Heart left ventricle (tissue), 16 donors: ENCODE data around the gene CSTF3. TPM values are rescaled to one million over a fixed set of nuclear protein-coding genes. Genes with fewer than 3 reads are reported as not detected.

ENCODE experiments used
- ATAC-seq, 4 donors: fragments of 200-7000 bp; cut with Tn5 transposase; one replicate each; pipeline ENCODE4 v1.9.1; 2020 to 2022; ENCODE audit warnings: moderate library complexity in 4 of 4, mild to moderate bottlenecking in 3 of 4, moderate number of reproducible peaks in 1 of 4
- DNase-seq, 5 donors: peaks; one replicate each; pipeline ENCODE4 v3.0.0-alpha.2; 2020
- H3K27ac ChIP-seq, 12 donors: fragments of 200-600 bp; sonication (generic) in 4 of 12; one replicate each; pipeline versions ENCODE4 v1.5.0 to v1.8.0; 2016 to 2022; ENCODE audit warnings: mild to moderate bottlenecking in 2 of 12
- H3K27me3 ChIP-seq, 9 donors: fragments of 200-600 bp; sonication (generic) in 2 of 9; one replicate each; pipeline versions ENCODE4 v1.5.1 to v1.8.0; 2016 to 2022; ENCODE audit warnings: mild to moderate bottlenecking in 3 of 9
- H3K36me3 ChIP-seq, 9 donors: fragments of 200-600 bp; sonication (generic) in 2 of 9; one replicate each; pipeline versions ENCODE4 v1.5.0 to v1.8.0; 2018 to 2022; ENCODE audit warnings: mild to moderate bottlenecking in 2 of 9
- H3K4me1 ChIP-seq, 12 donors: fragments of 200-600 bp; sonication (generic) in 4 of 12; one replicate each; pipeline versions ENCODE4 v1.5.0 to v1.8.0; 2016 to 2022; ENCODE audit warnings: mild to moderate bottlenecking in 3 of 12
- H3K4me3 ChIP-seq, 12 donors: fragments of 200-600 bp; sonication (generic) in 4 of 12; one replicate each; pipeline versions ENCODE4 v1.5.0 to v1.8.0; 2017 to 2022; ENCODE audit warnings: mild to moderate bottlenecking in 9 of 12, moderate library complexity in 4 of 12
- H3K9me3 ChIP-seq, 12 donors: fragments of 200-600 bp; sonication (generic) in 4 of 12; one replicate each; pipeline versions ENCODE4 v1.5.0 to v1.8.0; 2016 to 2022; ENCODE audit warnings: mild to moderate bottlenecking in 1 of 12
- POLR2A ChIP-seq, 2 donors: fragments of 450-650 bp; IDR thresholded peaks; one replicate each; pipeline ENCODE4 v1.6.1; 2017; ENCODE audit warnings: antibody characterized with exemption in 2 of 2, mild to moderate bottlenecking in 2 of 2, moderate library complexity in 2 of 2
- WGBS, 4 donors: extraction: QIAGEN DNeasy Blood & Tissue Kit in 2 of 4; methylation state at CpG; one replicate each; pipeline versions ENCODE4 v1.1.5 to v1.1.7; 2013 to 2018; 5-methylcytosine and 5-hydroxymethylcytosine counted together
- intact Hi-C, 10 donors: fragments of 100-400 bp; cut with DNase I; formaldehyde crosslinking; loops; one replicate each; pipeline versions ENCODE4 v1.11.1 to v1.14.2; 2022
- polyA plus RNA-seq, 2 donors: library from polyadenylated mRNA; stranded (reverse); fragments of 200-250 nt; gene quantifications; one replicate each; pipeline ENCODE4 v1.2.3, GENCODE V29; 2013
- total RNA-seq, 9 donors: library from RNA; depleted of rRNA in 2 of 9; stranded (reverse); fragments of >200 nt in 2 of 9; fragmentation: NEBNext Ultra II Directional in 3 of 9; extraction: Animal tissue kit (Norgen Biotek cat#: 25700) in 3 of 9; gene quantifications; one replicate each; pipeline versions ENCODE4 v1.1.0 to v1.2.4, GENCODE V29; 2016 to 2023
- TF ChIP-seq, protein P1 (sequence below), 12 donors: fragments of 200-600 bp; sonication (generic) in 4 of 12; IDR thresholded peaks; one replicate each; pipeline versions ENCODE4 v1.5.0 to v1.8.0; 2018 to 2022; ENCODE audit warnings: antibody characterized with exemption in 12 of 12, mild to moderate bottlenecking in 5 of 12
- donor health status: ischemic (EF 13 %, LVEDD 7.1; RV severe dilation, severe dysfunction).
- donor health status: healthy with polysubstance abuse.
- donor health status: DM: no; HTN: yes; CAD: no.
- donor health status: DM: no; HTN: no; CAD: no.
- donor health status: ischemic (EF 25% LVEDD 6.9; RV normal size, moderate dysfunction).
- donor health status: ischemic (EF 25% LVEDD 5.7; RV mildly dilated, moderate dysfunction).
- donor health status: healthy.
- donor health status: DM: yes; HTN: yes; CAD: no.
- donor health status: ischemic (EF 35%, LVEDD 5.7; RV mildly dilated, moderate dysfunction).
- donor health status: nonischemic (EF 11% LVEDD 7.7; RV severe dilation, severe dysfunction).
- donor health status: DM: yes; HTN: yes; CAD: no.
- donor health status: PGD.
- donor health status: ischemic (EF 29% LVEDD 5.4; RV normal size, mild dysfunction).
- donor health status: nonischemic (EF 23%, LVEDD 6.1; RV moderate dilation, normal function).

CSTF3 gene
- total and polyA plus RNA-seq, 11 donors: 5.9 to 23.6 (median 13.2) TPM

DNA sequence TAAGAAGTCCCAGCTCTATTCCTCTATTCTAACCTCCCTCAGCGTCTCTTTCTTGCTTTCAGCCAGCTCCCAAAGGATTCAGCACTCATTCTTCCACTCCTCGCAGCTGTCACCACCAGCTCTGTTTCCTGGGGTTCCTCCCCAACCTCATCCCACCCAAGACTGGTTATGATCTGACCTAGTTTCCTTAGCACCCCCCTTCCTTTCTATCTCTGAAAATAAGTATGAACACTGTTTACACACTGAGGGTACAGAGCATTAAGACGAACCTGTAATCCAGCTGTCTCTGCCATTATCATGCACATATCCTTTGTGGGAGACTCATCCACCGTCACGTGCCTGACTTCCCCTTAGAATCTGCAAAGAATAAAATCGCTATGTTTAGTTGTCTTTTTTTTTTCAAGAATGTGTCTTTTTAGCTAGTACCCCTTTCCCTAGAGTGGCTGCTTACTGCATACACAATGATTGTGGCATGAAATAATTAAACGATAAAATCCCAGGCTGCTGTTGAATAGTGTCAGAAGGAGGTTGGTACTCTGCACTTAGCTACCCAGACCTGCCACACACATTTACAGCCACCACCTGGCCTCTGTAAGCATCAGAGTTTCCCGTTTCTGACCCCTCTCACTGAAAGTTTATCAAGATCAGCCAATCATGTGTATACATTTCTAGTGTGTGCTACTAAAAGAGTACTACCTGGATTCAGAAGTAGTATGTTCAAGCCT is 26.9 kb upstream of the CSTF3 start:
- no peak overlapping the region for H3K27ac ChIP-seq
- TF ChIP-seq, protein P1, sequence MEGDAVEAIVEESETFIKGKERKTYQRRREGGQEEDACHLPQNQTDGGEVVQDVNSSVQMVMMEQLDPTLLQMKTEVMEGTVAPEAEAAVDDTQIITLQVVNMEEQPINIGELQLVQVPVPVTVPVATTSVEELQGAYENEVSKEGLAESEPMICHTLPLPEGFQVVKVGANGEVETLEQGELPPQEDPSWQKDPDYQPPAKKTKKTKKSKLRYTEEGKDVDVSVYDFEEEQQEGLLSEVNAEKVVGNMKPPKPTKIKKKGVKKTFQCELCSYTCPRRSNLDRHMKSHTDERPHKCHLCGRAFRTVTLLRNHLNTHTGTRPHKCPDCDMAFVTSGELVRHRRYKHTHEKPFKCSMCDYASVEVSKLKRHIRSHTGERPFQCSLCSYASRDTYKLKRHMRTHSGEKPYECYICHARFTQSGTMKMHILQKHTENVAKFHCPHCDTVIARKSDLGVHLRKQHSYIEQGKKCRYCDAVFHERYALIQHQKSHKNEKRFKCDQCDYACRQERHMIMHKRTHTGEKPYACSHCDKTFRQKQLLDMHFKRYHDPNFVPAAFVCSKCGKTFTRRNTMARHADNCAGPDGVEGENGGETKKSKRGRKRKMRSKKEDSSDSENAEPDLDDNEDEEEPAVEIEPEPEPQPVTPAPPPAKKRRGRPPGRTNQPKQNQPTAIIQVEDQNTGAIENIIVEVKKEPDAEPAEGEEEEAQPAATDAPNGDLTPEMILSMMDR (IDR thresholded peaks at IDR 0.05): no peak
- no peak for TF ChIP-seq POLR2A (IDR thresholded peaks at IDR 0.05)
- H3K4me1 ChIP-seq: peaks cover 0 to 11% (median 0%) of the 10 kb centered on the region in 12 donors
- intact Hi-C loops: no loop called here
- no peaks in the 10 kb centered on the region for H3K27me3 ChIP-seq
- ATAC-seq: no peak
- H3K4me3 ChIP-seq: no peak overlapping the region
- no peaks in the 10 kb centered on the region for H3K36me3 ChIP-seq
- DNase-seq: no peak
- no peaks in the 10 kb centered on the region for H3K9me3 ChIP-seq
- 51 to 57% (median 55%) methylated on average over 8 of the region's 8 CpGs for WGBS, 4 donors

DNA sequence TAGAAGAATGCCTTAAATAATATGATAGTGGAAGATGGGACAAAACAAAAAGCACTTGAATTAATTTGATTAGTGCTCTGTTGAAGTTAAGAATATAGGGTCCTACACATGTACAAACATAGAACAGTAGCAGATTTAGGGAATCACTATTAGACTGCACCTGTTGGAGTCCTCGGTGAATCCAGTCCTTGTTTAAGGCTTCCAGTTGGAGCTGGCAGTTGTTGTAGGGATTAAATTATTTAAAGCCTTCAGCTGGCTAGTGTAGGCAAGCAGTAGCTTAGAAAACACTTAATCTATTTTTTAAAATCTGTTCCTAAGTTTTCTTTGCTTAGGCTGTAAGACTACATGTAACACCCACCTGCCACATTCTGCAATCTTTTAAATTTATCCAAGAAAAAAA is 24.5 kb upstream of the CSTF3 start:
- ATAC-seq (no peak), DNase-seq (no peak)
- no peak overlapping the region for H3K27ac ChIP-seq
- H3K4me3 ChIP-seq: no peak overlapping the region
- H3K27me3 ChIP-seq: no peaks in the 10 kb centered on the region
- no peaks in the 10 kb centered on the region for H3K9me3 ChIP-seq
- H3K36me3 ChIP-seq: no peaks in the 10 kb centered on the region
- WGBS, 4 donors: 90 to 96% (median 94%) methylated on average over 1 of the region's 1 CpG
- intact Hi-C loops: no loop called here
- TF ChIP-seq POLR2A (IDR thresholded peaks at IDR 0.05): no peak
- TF ChIP-seq, protein P1 (IDR thresholded peaks at IDR 0.05): no peak
- H3K4me1 ChIP-seq: peaks cover 0 to 11% (median 0%) of the 10 kb centered on the region in 12 donors

DNA sequence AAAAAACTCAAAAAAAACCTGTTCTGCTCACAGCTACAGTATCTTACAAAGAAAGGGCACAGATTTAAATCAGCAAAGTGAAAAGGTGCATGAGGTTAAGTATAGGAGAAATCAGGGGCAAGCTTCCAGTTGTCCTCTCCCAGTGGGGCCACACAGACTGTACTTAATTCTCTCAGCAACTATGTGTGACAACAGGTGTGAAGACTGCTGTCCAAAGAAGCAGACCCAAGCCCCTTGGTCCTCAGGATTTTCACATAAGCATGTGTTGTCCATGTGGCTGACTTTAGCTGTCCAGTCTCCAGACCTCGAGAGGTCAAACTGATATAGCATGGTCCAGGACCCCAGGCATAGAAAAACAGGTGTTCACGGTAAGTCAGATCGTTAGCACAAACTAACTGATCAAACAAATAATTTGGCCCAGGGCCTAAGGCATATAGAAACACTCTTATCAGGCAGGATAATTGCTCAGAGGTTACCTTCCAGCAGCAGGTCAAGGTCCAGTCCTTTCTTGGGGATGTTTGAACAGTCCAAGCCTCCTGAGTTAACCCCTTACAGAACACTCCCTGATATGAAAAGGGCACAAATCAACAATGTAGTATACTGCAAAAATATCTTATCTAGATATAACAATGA is 21.1 kb upstream of the CSTF3 start:
- no peak for ATAC-seq
- TF ChIP-seq POLR2A (IDR thresholded peaks at IDR 0.05): no peak
- TF ChIP-seq, protein P1 (IDR thresholded peaks at IDR 0.05): no peak

DNA sequence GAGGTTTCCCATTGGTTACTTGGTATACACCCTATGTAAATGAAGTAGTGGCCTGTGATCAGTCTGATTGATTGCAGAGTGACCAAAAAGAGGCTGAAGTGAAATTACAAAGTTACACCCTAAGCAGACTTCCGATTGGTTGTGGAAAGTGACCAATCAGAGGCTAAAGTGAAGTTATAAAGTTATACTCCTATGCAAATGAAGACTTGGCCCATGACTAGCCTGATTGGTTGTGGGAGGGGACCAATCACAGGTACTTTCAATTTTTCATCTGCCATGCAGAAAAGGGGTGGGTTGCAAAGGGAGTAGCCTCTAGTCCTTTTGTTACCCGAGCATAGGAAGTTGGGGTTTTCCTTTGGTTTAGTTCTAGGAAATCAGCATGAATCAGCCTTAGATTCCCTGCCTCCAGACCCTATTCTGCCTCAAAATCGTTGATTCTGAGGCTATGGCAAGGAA is 18.1 kb upstream of the CSTF3 start:
- peaks cover 0 to 24% (median 0%) of the 10 kb centered on the region in 12 donors for H3K4me1 ChIP-seq
- no peak overlapping the region for H3K4me3 ChIP-seq
- intact Hi-C loops: loop anchor here in 1 of 10 donors (5.0 kb wide), 1 partner anchor 68 kb away; no protein-coding TSS in a partner anchor
- H3K27ac ChIP-seq: peak overlapping the region in 2 of 12 donors; percentile 4 to 58
- H3K27me3 ChIP-seq: no peaks in the 10 kb centered on the region
- H3K9me3 ChIP-seq: no peaks in the 10 kb centered on the region
- H3K36me3 ChIP-seq: no peaks in the 10 kb centered on the region
- 64 to 79% (median 69%) methylated on average over 3 of the region's 3 CpGs for WGBS, 4 donors
- DNase-seq (no peak), ATAC-seq (peak in 1 of 4 donors; percentile 22)
- no peak for TF ChIP-seq POLR2A (IDR thresholded peaks at IDR 0.05)
- TF ChIP-seq, protein P1 (IDR thresholded peaks at IDR 0.05): no peak

More for the DNA sequence above, 21.1 kb upstream of the CSTF3 start:
- Histone ChIP-seq H3K27me3 (no peaks in the 10 kb centered on the region), H3K4me3 (no peak overlapping the region), H3K9me3 (no peaks in the 10 kb centered on the region), H3K36me3 (no peaks in the 10 kb centered on the region), H3K27ac (no peak overlapping the region), H3K4me1 (peaks cover 0 to 24% (median 0%) of the 10 kb centered on the region in 12 donors)
- intact Hi-C loops: no loop called here
- 46 to 72% (median 66%) methylated on average over 3 of the region's 3 CpGs for WGBS, 4 donors
- DNase-seq: no peak
